Gastrocnemius medialis (tissue), 4 donors: ENCODE measurements around the gene SLC36A1. TPM values are rescaled to one million over a fixed set of nuclear protein-coding genes. Genes with fewer than 3 reads are reported as not detected.

Experiments
- ATAC-seq, 2 donors: fragments of 150-250 bp; one replicate each; pipeline ENCODE4 v1.9.1; 2016
- DNase-seq, 2 donors: peaks; one replicate each; pipeline ENCODE4 v3.0.0-alpha.2; 2019
- H3K27ac ChIP-seq, 4 donors: fragments of 200-600 bp; sonication (generic); 1 replicate in 1 of 4; 2 replicates in 3 of 4; pipeline ENCODE4 v1.5.1; 2016 to 2018; ENCODE audit warnings: mild to moderate bottlenecking in 2 of 4, moderate library complexity in 1 of 4
- H3K27me3 ChIP-seq, 3 donors: fragments of 200-600 bp; sonication (generic) in 2 of 3; 1 replicate in 1 of 3; 2 replicates in 2 of 3; pipeline versions ENCODE4 v1.5.1 to v1.6.0; 2016 to 2019; ENCODE audit warnings: mild to moderate bottlenecking in 1 of 3, moderate library complexity in 1 of 3
- H3K36me3 ChIP-seq, 2 donors: fragments of 200-600 bp; sonication (generic) in 1 of 2; one replicate each; pipeline ENCODE4 v1.5.1; 2017 to 2018
- H3K4me1 ChIP-seq, 2 donors: fragments of 200-600 bp; sonication (generic) in 1 of 2; one replicate each; pipeline ENCODE4 v1.5.1; 2016 to 2017; ENCODE audit warnings: mild to moderate bottlenecking in 2 of 2
- H3K4me3 ChIP-seq, 4 donors: fragments of 200-600 bp; sonication (generic) in 3 of 4; 1 replicate in 1 of 4; 2 replicates in 3 of 4; pipeline ENCODE4 v1.5.1; 2016 to 2019; ENCODE audit warnings: mild to moderate bottlenecking in 2 of 4
- H3K9me3 ChIP-seq, 3 donors: fragments of 200-600 bp; sonication (generic) in 2 of 3; 1 replicate in 1 of 3; 2 replicates in 2 of 3; pipeline ENCODE4 v1.5.1; 2016 to 2019
- POLR2A ChIP-seq, 2 donors: fragments of 450-650 bp; IDR thresholded peaks; one replicate each; pipeline ENCODE4 v1.6.1; 2017; ENCODE audit warnings: antibody characterized with exemption in 2 of 2, mild to moderate bottlenecking in 2 of 2, moderate library complexity in 2 of 2
- in situ Hi-C, 4 donors: fragments of 200-750 bp; cut with MboI; loops; one replicate each; pipeline versions ENCODE4 v1.15.0 to v1.8.0; 2017; ENCODE audit warnings: low sequenced_read_pairs in 4 of 4
- intact Hi-C: fragments of 100-400 bp; cut with DNase I; formaldehyde crosslinking; loops from one replicate; pipeline ENCODE4 v1.15.1; 2023; ENCODE audit warnings: low total_unique reads
- total RNA-seq, 4 donors: library from RNA; depleted of rRNA; stranded (reverse); fragments of >200 nt; gene quantifications; one replicate each; pipeline versions ENCODE4 v1.1.0 to v1.2.3, GENCODE V29; 2016
- TF ChIP-seq, protein P1 (sequence below), 5 experiments: fragments of 450-650 bp in 3 of 5; fragments of 200-600 bp in 2 of 5; sonication (generic) in 2 of 5; IDR thresholded peaks in 4 of 5; conservative IDR thresholded peaks in 1 of 5; 1 replicate in 4 of 5; 2 replicates in 1 of 5; pipeline ENCODE4 v1.5.1; 2016 to 2019; ENCODE audit warnings: antibody characterized with exemption in 5 of 5, mild to moderate bottlenecking in 3 of 5, moderate library complexity in 3 of 5

Gene SLC36A1
- total RNA-seq, 4 donors from 2014 or later: 4.6 to 14.7 (median 8.5) TPM

DNA sequence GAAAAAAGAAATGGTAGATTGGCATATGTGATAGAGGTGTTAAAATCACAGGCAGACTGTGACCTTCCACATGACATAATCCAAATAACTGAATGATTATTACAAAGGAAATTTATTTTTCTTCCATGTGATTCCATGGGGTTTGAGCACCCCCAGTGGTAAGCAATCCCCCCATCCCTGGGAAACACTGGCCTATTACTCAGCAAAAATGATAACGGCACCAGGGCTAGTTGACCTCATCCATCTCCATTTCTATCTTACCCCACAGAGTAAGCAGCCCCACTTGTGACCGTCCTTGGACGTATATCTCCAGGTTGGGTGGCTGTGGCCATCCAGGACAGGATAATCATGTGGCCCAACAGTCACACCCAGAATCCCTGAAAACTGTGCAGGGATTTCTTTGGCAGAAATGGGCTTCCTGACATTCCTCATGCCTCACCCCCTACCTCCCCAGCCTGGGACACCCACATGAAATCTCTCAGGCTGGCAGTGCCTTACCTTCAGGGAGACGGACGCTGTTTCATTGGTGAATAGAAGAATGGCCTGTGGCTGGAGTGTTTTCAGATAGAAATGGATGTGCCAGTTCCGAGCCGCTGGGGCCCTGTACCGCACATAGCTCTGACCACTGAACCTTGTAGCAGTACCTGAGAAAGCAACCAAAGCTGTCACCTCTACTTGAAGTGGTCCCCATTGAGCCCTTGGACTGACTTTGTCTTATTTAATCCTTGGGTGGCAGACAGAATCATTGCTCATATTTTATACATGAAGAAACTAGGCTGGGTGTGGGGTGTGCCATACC, 69.9 kb downstream of the SLC36A1 start:
- no peak for ATAC-seq
- Histone ChIP-seq H3K27ac (no peak overlapping the region), H3K4me3 (no peak overlapping the region), H3K4me1 (no peaks in the 10 kb centered on the region), H3K27me3 (no peaks in the 10 kb centered on the region), H3K9me3 (no peaks in the 10 kb centered on the region), H3K36me3 (no peaks in the 10 kb centered on the region)
- no peak for DNase-seq
- no peak for TF ChIP-seq POLR2A (IDR thresholded peaks at IDR 0.05)
- TF ChIP-seq, protein P1, sequence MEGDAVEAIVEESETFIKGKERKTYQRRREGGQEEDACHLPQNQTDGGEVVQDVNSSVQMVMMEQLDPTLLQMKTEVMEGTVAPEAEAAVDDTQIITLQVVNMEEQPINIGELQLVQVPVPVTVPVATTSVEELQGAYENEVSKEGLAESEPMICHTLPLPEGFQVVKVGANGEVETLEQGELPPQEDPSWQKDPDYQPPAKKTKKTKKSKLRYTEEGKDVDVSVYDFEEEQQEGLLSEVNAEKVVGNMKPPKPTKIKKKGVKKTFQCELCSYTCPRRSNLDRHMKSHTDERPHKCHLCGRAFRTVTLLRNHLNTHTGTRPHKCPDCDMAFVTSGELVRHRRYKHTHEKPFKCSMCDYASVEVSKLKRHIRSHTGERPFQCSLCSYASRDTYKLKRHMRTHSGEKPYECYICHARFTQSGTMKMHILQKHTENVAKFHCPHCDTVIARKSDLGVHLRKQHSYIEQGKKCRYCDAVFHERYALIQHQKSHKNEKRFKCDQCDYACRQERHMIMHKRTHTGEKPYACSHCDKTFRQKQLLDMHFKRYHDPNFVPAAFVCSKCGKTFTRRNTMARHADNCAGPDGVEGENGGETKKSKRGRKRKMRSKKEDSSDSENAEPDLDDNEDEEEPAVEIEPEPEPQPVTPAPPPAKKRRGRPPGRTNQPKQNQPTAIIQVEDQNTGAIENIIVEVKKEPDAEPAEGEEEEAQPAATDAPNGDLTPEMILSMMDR (IDR thresholded peaks at IDR 0.05 in 4 of 5, conservative IDR thresholded peaks at IDR 0.05 in 1 of 5): no peak
- intact Hi-C loops: no loop called here
- in situ Hi-C loops: no loop called here

DNA sequence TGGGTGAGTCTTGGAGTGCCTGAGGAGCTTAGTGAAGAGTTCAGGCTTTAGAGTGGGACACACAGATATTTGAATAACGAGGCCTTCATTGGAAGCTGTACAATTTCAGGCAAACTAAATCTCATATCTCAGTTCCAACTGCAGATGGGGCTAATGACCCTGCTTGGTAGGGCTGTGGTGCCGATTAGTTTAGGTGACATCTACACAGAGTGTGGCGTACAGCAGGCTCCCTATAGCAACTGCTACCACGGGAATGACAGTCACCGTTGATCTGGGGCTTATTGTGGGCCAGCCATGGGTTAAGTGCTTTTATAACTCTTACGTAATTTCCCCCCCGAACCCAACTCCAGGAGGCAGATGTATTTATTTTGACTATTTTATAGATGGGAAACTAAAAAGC, 72.9 kb downstream of the SLC36A1 start:
- intact Hi-C loops (no loop called here), in situ Hi-C loops (loop anchor here in 1 of 4 donors (10.0 kb wide), 1 partner anchor 135 kb away; no protein-coding TSS in a partner anchor)
- no peaks in the 10 kb centered on the region for H3K36me3 ChIP-seq
- no peak overlapping the region for H3K27ac ChIP-seq
- H3K27me3 ChIP-seq: no peaks in the 10 kb centered on the region
- no peak overlapping the region for H3K4me3 ChIP-seq
- no peak for ATAC-seq
- no peaks in the 10 kb centered on the region for H3K9me3 ChIP-seq
- H3K4me1 ChIP-seq: no peaks in the 10 kb centered on the region
- TF ChIP-seq POLR2A (IDR thresholded peaks at IDR 0.05): no peak
- TF ChIP-seq, protein P1 (IDR thresholded peaks at IDR 0.05 in 4 of 5, conservative IDR thresholded peaks at IDR 0.05 in 1 of 5): no peak
- no peak for DNase-seq

DNA sequence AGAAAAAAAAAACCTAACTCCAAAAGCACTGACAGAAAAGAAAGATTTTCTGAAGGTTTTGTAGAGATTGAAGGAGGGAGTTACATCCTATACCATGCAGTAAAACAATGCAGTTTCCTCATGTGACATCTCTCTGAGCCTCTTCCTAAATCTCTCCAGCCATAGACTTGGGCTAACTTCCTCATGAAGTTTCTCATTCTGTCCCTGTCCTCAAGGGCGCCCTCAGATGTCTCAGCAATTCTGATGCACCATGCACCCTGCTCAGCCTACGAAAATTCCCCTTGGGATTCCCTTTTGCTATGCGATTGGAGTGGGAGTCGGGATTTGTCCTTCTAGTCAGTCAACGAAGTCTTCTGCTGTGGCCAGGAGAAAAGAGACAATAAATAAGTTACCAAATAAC, 74.8 kb downstream of the SLC36A1 start:
- in situ Hi-C loops: loop anchor here in 1 of 4 donors (10.0 kb wide), 1 partner anchor 133 kb away; no protein-coding TSS in a partner anchor
- no peaks in the 10 kb centered on the region for H3K9me3 ChIP-seq
- DNase-seq (no peak), ATAC-seq (no peak)
- TF ChIP-seq, protein P1 (IDR thresholded peaks at IDR 0.05 in 4 of 5, conservative IDR thresholded peaks at IDR 0.05 in 1 of 5): no peak
- TF ChIP-seq POLR2A (IDR thresholded peaks at IDR 0.05): no peak
- H3K27me3 ChIP-seq: no peaks in the 10 kb centered on the region
- H3K4me1 ChIP-seq: no peaks in the 10 kb centered on the region
- no peak overlapping the region for H3K27ac ChIP-seq
- H3K36me3 ChIP-seq: no peaks in the 10 kb centered on the region
- intact Hi-C loops: no loop called here
- no peak overlapping the region for H3K4me3 ChIP-seq

DNA sequence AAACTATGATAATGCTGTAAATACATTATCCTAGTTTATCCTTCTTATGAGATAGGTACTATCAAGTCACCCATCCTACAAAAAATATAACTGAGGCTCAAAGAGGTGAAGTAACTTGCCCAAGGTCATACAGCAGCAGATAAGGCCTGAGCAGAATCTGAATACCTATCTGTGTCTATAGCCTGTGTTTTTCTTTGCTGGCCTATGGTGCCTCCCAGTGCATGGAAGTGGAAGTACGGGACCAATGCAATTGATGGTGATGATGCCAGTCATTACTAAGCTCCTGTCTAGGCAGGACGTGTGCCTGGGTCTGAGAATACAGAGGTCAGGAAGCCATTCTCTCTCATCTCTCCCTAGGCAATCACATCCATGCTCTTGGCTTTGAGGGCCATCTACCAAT, 75.9 kb downstream of the SLC36A1 start:
- in situ Hi-C loops: loop anchor here in 1 of 4 donors (10.0 kb wide), 1 partner anchor 131 kb away; no protein-coding TSS in a partner anchor
- Histone ChIP-seq H3K9me3 (no peaks in the 10 kb centered on the region), H3K4me3 (no peak overlapping the region), H3K27ac (no peak overlapping the region), H3K36me3 (no peaks in the 10 kb centered on the region), H3K4me1 (no peaks in the 10 kb centered on the region), H3K27me3 (no peaks in the 10 kb centered on the region)
- intact Hi-C loops: no loop called here
- no peak for DNase-seq
- TF ChIP-seq POLR2A (IDR thresholded peaks at IDR 0.05): no peak
- TF ChIP-seq, protein P1 (IDR thresholded peaks at IDR 0.05 in 4 of 5, conservative IDR thresholded peaks at IDR 0.05 in 1 of 5): peak; percentile 36 to 63 (median 41)
- ATAC-seq: peak; percentile 34 to 84
